IMR-90 (cell line): ENCODE measurements around the gene MOB1A. TPM values are rescaled to one million over a fixed set of nuclear protein-coding genes. Genes with fewer than 3 reads are reported as not detected.

ENCODE experiments used
- ATAC-seq: fragments of 200-7000 bp; cut with Tn5 transposase; 2 replicates; pipeline ENCODE4 v1.9.1; 2020; ENCODE audit warnings: low read depth, mild to moderate bottlenecking, moderate library complexity
- BruUV-seq: library from RNA; stranded (reverse); fragments of 400-500 nt; replicated peaks from 2 replicates; lab custom pipeline; 2021; lab: Mats Ljungman, UMichigan
- CTCF ChIA-PET: fragments of 300-600 bp; formaldehyde crosslinking; extraction: SDS; loops from one replicate; lab custom pipeline; 2021; ENCODE audit warnings: antibody characterized with exemption; lab: Yijun Ruan, JAX
- POLR2A ChIA-PET: fragments of 300-600 bp; sonication (Branson Sonifier 250); formaldehyde crosslinking; loops from one replicate; lab custom pipeline; 2022; ENCODE audit warnings: antibody characterized with exemption; ENCODE audit not compliant: unreplicated experiment; lab: Charles Lee
- DNase-seq: peaks from one replicate; pipeline ENCODE4 v3.0.0; 2013
- H2AFZ ChIP-seq: replicated peaks from 2 replicates; pipeline ENCODE3; 2013; ENCODE audit warnings: low read length, mild to moderate bottlenecking; ENCODE audit not compliant: poor library complexity
- H2AK5ac ChIP-seq: 2 replicates; pipeline ENCODE4 v1.6.1; 2013; ENCODE audit warnings: low read depth, low read length, inconsistent platforms
- H2AK9ac ChIP-seq: replicated peaks from 2 replicates; pipeline ENCODE3; 2013; ENCODE audit warnings: mild to moderate bottlenecking, low read depth, low read length, moderate library complexity; ENCODE audit not compliant: poor library complexity
- H2BK120ac ChIP-seq: 2 replicates; pipeline ENCODE4 v1.6.1; 2013; ENCODE audit warnings: low read depth, low read length, inconsistent platforms
- H2BK15ac ChIP-seq: 3 replicates; pipeline ENCODE4 v1.6.1; 2013; ENCODE audit warnings: low read depth, low read length, inconsistent platforms
- H2BK20ac ChIP-seq: 2 replicates; pipeline ENCODE4 v1.6.1; 2013; ENCODE audit warnings: low read depth, mild to moderate bottlenecking, inconsistent platforms, low read length, moderate library complexity
- H2BK5ac ChIP-seq: 2 replicates; pipeline ENCODE4 v1.6.1; 2013; ENCODE audit warnings: mild to moderate bottlenecking, low read depth, low read length, inconsistent platforms; ENCODE audit not compliant: poor library complexity, severe bottlenecking
- H3K14ac ChIP-seq: replicated peaks from 2 replicates; pipeline ENCODE4 v1.6.1; 2013; ENCODE audit warnings: low read depth, low read length, inconsistent platforms
- H3K18ac ChIP-seq: 2 replicates; pipeline ENCODE4 v1.6.1; 2013; ENCODE audit warnings: low read depth, low read length, control low read depth
- H3K23ac ChIP-seq: 2 replicates; pipeline ENCODE4 v1.6.1; 2013; ENCODE audit warnings: low read depth, low read length, inconsistent platforms
- H3K27ac ChIP-seq: 2 replicates; pipeline ENCODE4 v1.5.1; 2013; ENCODE audit warnings: mild to moderate bottlenecking, control low read depth, low read length; ENCODE audit not compliant: insufficient read depth
- H3K27me3 ChIP-seq: 2 replicates; pipeline ENCODE4 v1.6.1; 2013; ENCODE audit warnings: low read length; ENCODE audit not compliant: control insufficient read depth, insufficient read depth
- H3K36me3 ChIP-seq: 2 replicates; pipeline ENCODE4 v1.6.1; 2013; ENCODE audit warnings: low read length, mixed read lengths; ENCODE audit not compliant: control insufficient read depth, insufficient read depth
- H3K4ac ChIP-seq: 2 replicates; pipeline ENCODE4 v1.6.1; 2013; ENCODE audit warnings: low read depth, low read length, inconsistent platforms
- H3K4me1 ChIP-seq: 2 replicates; pipeline ENCODE4 v1.6.1; 2013; ENCODE audit warnings: low read length, mixed read lengths; ENCODE audit not compliant: control insufficient read depth, insufficient read depth
- H3K4me2 ChIP-seq: 2 replicates; pipeline ENCODE4 v1.6.1; 2013; ENCODE audit warnings: low read depth, mild to moderate bottlenecking, control low read depth, low read length, moderate library complexity
- H3K4me3 ChIP-seq: 2 replicates; pipeline ENCODE4 v1.5.1; 2013; ENCODE audit warnings: low read depth, mild to moderate bottlenecking, control low read depth, low read length, moderate library complexity; ENCODE audit not compliant: insufficient read depth
- H3K56ac ChIP-seq: 2 replicates; pipeline ENCODE4 v1.6.1; 2013; ENCODE audit warnings: low read length, inconsistent platforms; ENCODE audit not compliant: insufficient read depth; ENCODE audit errors: extremely low read depth
- H3K79me1 ChIP-seq, 2 experiments: 2 replicates each; pipeline ENCODE4 v1.6.1; 2013; ENCODE audit warnings: low read length in 2 of 2, inconsistent platforms in 1 of 2, low read depth in 1 of 2
- H3K9ac ChIP-seq: 2 replicates; pipeline ENCODE4 v1.6.1; 2013; ENCODE audit warnings: low read depth, low read length, control low read depth
- H3K9me1 ChIP-seq: 2 replicates; pipeline ENCODE4 v1.6.1; 2013; ENCODE audit warnings: low read length, inconsistent platforms; ENCODE audit not compliant: insufficient read depth
- H3K9me3 ChIP-seq: 2 replicates; pipeline ENCODE4 v1.6.1; 2013; ENCODE audit warnings: low read length; ENCODE audit not compliant: control insufficient read depth, insufficient read depth
- H4K20me1 ChIP-seq: 2 replicates; pipeline ENCODE4 v1.6.1; 2013; ENCODE audit warnings: low read length, inconsistent platforms; ENCODE audit not compliant: insufficient read depth
- H4K5ac ChIP-seq: 2 replicates; pipeline ENCODE4 v1.6.1; 2013; ENCODE audit warnings: mild to moderate bottlenecking, low read depth, low read length, control low read depth
- H4K8ac ChIP-seq, 2 experiments: 2 replicates each; pipeline ENCODE4 v1.6.1; 2013; ENCODE audit warnings: low read depth in 2 of 2, low read length in 2 of 2, control low read depth in 1 of 2, inconsistent platforms in 1 of 2
- H4K91ac ChIP-seq: 2 replicates; pipeline ENCODE4 v1.6.1; 2013; ENCODE audit warnings: low read depth, low read length, inconsistent platforms; ENCODE audit not compliant: insufficient read depth
- BHLHE40 ChIP-seq: fragments of 150-350 bp; IDR thresholded peaks from 2 replicates; pipeline ENCODE4 v1.6.1; 2016; ENCODE audit warnings: mild to moderate bottlenecking, low read depth, low read length
- CEBPB ChIP-seq: IDR thresholded peaks from 2 replicates; pipeline ENCODE4 v1.6.1; 2012; ENCODE audit warnings: low read depth, low read length, improper control_type of control experiment
- CHD1 ChIP-seq: IDR thresholded peaks from 2 replicates; pipeline ENCODE4 v1.6.1; 2012; ENCODE audit warnings: low read depth, low read length, improper control_type of control experiment
- CTCF ChIP-seq: conservative IDR thresholded peaks from 2 replicates; pipeline ENCODE4 v1.5.1; 2012; ENCODE audit warnings: mild to moderate bottlenecking, low read depth, low read length, improper control_type of control experiment
- FOS ChIP-seq: fragments of 150-350 bp; IDR thresholded peaks from 2 replicates; pipeline ENCODE4 v1.6.1; 2016; ENCODE audit warnings: low read depth, low read length
- MAFK ChIP-seq: IDR thresholded peaks from 2 replicates; pipeline ENCODE4 v1.6.1; 2012; ENCODE audit warnings: low read depth, low read length, improper control_type of control experiment
- MAZ ChIP-seq: IDR thresholded peaks from 2 replicates; pipeline ENCODE4 v1.6.1; 2012; ENCODE audit warnings: low read depth, mild to moderate bottlenecking, low read length, improper control_type of control experiment, moderate library complexity, borderline replicate concordance
- MXI1 ChIP-seq: IDR thresholded peaks from 2 replicates; pipeline ENCODE4 v1.6.1; 2012; ENCODE audit warnings: low read depth, mild to moderate bottlenecking, low read length, moderate library complexity, borderline replicate concordance
- NFE2L2 ChIP-seq: fragments of 150-350 bp; IDR thresholded peaks from 2 replicates; pipeline ENCODE4 v1.6.1; 2016; ENCODE audit warnings: low read depth, mild to moderate bottlenecking, low read length
- POLR2A ChIP-seq: IDR thresholded peaks from 2 replicates; pipeline ENCODE4 v1.6.1; 2012; ENCODE audit warnings: mild to moderate bottlenecking, low read depth, low read length
- RAD21 ChIP-seq: IDR thresholded peaks from 2 replicates; pipeline ENCODE4 v1.6.1; 2012; ENCODE audit warnings: low read length, improper control_type of control experiment
- RCOR1 ChIP-seq: IDR thresholded peaks from 2 replicates; pipeline ENCODE4 v1.6.1; 2012; ENCODE audit warnings: mild to moderate bottlenecking, low read length, improper control_type of control experiment; ENCODE audit not compliant: insufficient replicate concordance
- RFX5 ChIP-seq: IDR thresholded peaks from 2 replicates; pipeline ENCODE4 v1.8.0; 2012; ENCODE audit warnings: low read depth, mild to moderate bottlenecking, low read length, moderate library complexity
- SMC3 ChIP-seq: fragments of 150-350 bp; IDR thresholded peaks from 2 replicates; pipeline ENCODE4 v1.6.1; 2016; ENCODE audit warnings: low read depth, mild to moderate bottlenecking, antibody characterized with exemption, low read length, moderate library complexity
- dilution Hi-C: fragments of 300-500 bp; cut with HindIII; formaldehyde crosslinking; loops from one replicate; pipeline ENCODE4 v1.14.3; 2018; ENCODE audit warnings: low sequenced_read_pairs; ENCODE audit not compliant: unreplicated experiment
- in situ Hi-C: fragments of 300-500 bp; cut with MboI; formaldehyde crosslinking; loops from 3 replicates; pipeline ENCODE4 v1.14.3; 2019; ENCODE audit warnings: low sequenced_read_pairs, inconsistent platforms, mixed read lengths
- intact Hi-C: fragments of 100-400 bp; cut with micrococcal nuclease; formaldehyde crosslinking; loops from 2 replicates; pipeline ENCODE4 v1.10.0; 2022
- polyA plus RNA-seq, 3 experiments: library from polyadenylated mRNA; depleted of rRNA; stranded (reverse); fragments of >200 nt; gene quantifications; 2 replicates each; pipeline ENCODE4 v1.2.3, GENCODE V29; 2012; ENCODE audit warnings: low replicate concordance in 1 of 3
- total RNA-seq: library from RNA; depleted of rRNA; stranded (reverse); fragments of >200 nt; gene quantifications from 2 replicates; pipeline ENCODE4 v1.2.3, GENCODE V29; 2012
- TF ChIP-seq, protein P1 (sequence below): fragments of 150-350 bp; IDR thresholded peaks from 2 replicates; pipeline ENCODE4 v1.6.1; 2016; ENCODE audit warnings: low read depth, mild to moderate bottlenecking, low read length, moderate library complexity, borderline replicate concordance
- TF ChIP-seq, protein P2 (sequence below): fragments of 150-350 bp; IDR thresholded peaks from 2 replicates; pipeline ENCODE4 v1.6.1; 2017; ENCODE audit warnings: mild to moderate bottlenecking, antibody characterized with exemption, low read length, low read depth

MOB1A gene
- total and polyA plus RNA-seq, 2 of the 4 experiments (the other 2 are of a cell fraction), result 21.0 to 60.8 TPM

GRCh38 chr2:74111380-74111779 lies 67.3 kb downstream of the MOB1A start:
- Histone ChIP-seq H3K9me3 (no peaks in the 10 kb centered on the region), H4K5ac (no peak overlapping the region), H3K56ac (no peak overlapping the region), H3K9ac (no peak overlapping the region), H4K8ac (no peak overlapping the region), H4K20me1 (no peaks in the 10 kb centered on the region), H3K79me1 (no peaks in the 10 kb centered on the region), H4K91ac (no peak overlapping the region), H2AK9ac (no peak overlapping the region), H3K36me3 (no peaks in the 10 kb centered on the region), H2AK5ac (no peak overlapping the region), H3K27ac (no peak overlapping the region), H2BK15ac (no peak overlapping the region), H2BK20ac (no peak overlapping the region), H3K4me3 (no peak overlapping the region), H3K23ac (no peak overlapping the region), H3K18ac (no peak overlapping the region), H2BK120ac (no peak overlapping the region), H3K4me2 (no peak overlapping the region), H2AFZ (no peak overlapping the region), H3K27me3 (no peaks in the 10 kb centered on the region), H3K9me1 (no peaks in the 10 kb centered on the region), H2BK5ac (no peak overlapping the region), H3K4me1 (no peaks in the 10 kb centered on the region), H3K4ac (no peak overlapping the region), H3K14ac (no peak overlapping the region)
- CTCF ChIA-PET, result interaction anchor here (0.7 kb wide), 1 partner anchor 9 kb away, joined by 3 read pairs; no protein-coding TSS in a partner anchor
- intact Hi-C loops, result no loop called here
- DNase-seq, result no peak
- ATAC-seq, result no peak
- TF ChIP-seq CHD1, result no peak
- TF ChIP-seq CTCF, result no peak
- TF ChIP-seq MAZ, result no peak
- no peak for TF ChIP-seq MAFK
- no peak for TF ChIP-seq CEBPB
- TF ChIP-seq, protein P1, sequence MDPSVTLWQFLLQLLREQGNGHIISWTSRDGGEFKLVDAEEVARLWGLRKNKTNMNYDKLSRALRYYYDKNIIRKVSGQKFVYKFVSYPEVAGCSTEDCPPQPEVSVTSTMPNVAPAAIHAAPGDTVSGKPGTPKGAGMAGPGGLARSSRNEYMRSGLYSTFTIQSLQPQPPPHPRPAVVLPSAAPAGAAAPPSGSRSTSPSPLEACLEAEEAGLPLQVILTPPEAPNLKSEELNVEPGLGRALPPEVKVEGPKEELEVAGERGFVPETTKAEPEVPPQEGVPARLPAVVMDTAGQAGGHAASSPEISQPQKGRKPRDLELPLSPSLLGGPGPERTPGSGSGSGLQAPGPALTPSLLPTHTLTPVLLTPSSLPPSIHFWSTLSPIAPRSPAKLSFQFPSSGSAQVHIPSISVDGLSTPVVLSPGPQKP, result no peak
- TF ChIP-seq SMC3, result no peak
- TF ChIP-seq RCOR1, result no peak
- no peak for TF ChIP-seq FOS
- TF ChIP-seq, protein P2, sequence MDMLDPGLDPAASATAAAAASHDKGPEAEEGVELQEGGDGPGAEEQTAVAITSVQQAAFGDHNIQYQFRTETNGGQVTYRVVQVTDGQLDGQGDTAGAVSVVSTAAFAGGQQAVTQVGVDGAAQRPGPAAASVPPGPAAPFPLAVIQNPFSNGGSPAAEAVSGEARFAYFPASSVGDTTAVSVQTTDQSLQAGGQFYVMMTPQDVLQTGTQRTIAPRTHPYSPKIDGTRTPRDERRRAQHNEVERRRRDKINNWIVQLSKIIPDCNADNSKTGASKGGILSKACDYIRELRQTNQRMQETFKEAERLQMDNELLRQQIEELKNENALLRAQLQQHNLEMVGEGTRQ, result no peak
- TF ChIP-seq RFX5, result no peak
- TF ChIP-seq POLR2A, result no peak
- TF ChIP-seq NFE2L2, result no peak
- TF ChIP-seq BHLHE40, result no peak
- TF ChIP-seq RAD21, result no peak
- no peak for TF ChIP-seq MXI1
- POLR2A ChIA-PET, result no interaction called here
- in situ Hi-C loops, result no loop called here
- no TSS peak for BruUV-seq
- dilution Hi-C loops, result loop anchor here (25.0 kb wide), 1 partner anchor 274 kb away; the partner anchor contains the start of gene STAMBP
